ENCODE results near the gene RIIAD1.

The RIIAD1 gene

GRCh38 chr1:151693057-151693651 is 28.2 kb upstream of the RIIAD1 start:
- Histone ChIP-seq H3K27ac (ENCODE audit: low read depth, low read length) (no peak overlapping the region), H3K79me2 (ENCODE audit: control insufficient read depth, low read length) (no peaks in the 10 kb centered on the region), H3K4me2 (ENCODE audit: low read length) (no peak overlapping the region), H3K27me3 (ENCODE audit: control insufficient read depth, low read length) (no peaks in the 10 kb centered on the region), H3K9me2 (replicated peaks; ENCODE audit: control insufficient read depth, low read length) (no peaks in the 10 kb centered on the region), H3K9me3 (ENCODE audit: control insufficient read depth, insufficient read depth, low read length) (no peaks in the 10 kb centered on the region), H3K36me3 (ENCODE audit: control insufficient read depth, low read length) (peaks cover 14% of the 10 kb centered on the region), H3K4me3 (ENCODE audit: low read length) (no peak overlapping the region), H3K4me1 (ENCODE audit: control insufficient read depth, low read length) (no peaks in the 10 kb centered on the region), H4K20me1 (ENCODE audit: control insufficient read depth, insufficient read depth, low read depth, low read length) (no peaks in the 10 kb centered on the region), H3F3A (ENCODE audit: control insufficient read depth, insufficient read depth) (no peaks in the 10 kb centered on the region)
- TF ChIP-seq CTCF (IDR thresholded peaks at IDR 0.05; ENCODE audit: low read depth, low read length, poor library complexity, severe bottlenecking) = peak; percentile 53
- no peak for TF ChIP-seq EZH2phosphoT487 (IDR thresholded peaks at IDR 0.05; ENCODE audit: borderline replicate concordance, low read length)

- Histone ChIP-seq H3K4me3 (ENCODE audit: low read length) (no peak overlapping the region), H3K4me1 (ENCODE audit: control insufficient read depth, low read length) (no peaks in the 10 kb centered on the region), H3K9me3 (ENCODE audit: control insufficient read depth, insufficient read depth, low read length) (no peaks in the 10 kb centered on the region), H3F3A (ENCODE audit: control insufficient read depth, insufficient read depth) (no peaks in the 10 kb centered on the region), H3K79me2 (ENCODE audit: control insufficient read depth, low read length) (no peaks in the 10 kb centered on the region), H3K36me3 (ENCODE audit: control insufficient read depth, low read length) (0 out of 2 replicates have a peak, but pooled peaks cover 3% of the 10 kb centered on the region), H3K27ac (ENCODE audit: low read depth, low read length) (no peak overlapping the region), H3K27me3 (ENCODE audit: control insufficient read depth, low read length) (no peaks in the 10 kb centered on the region), H3K9me2 (replicated peaks; ENCODE audit: control insufficient read depth, low read length) (no peaks in the 10 kb centered on the region), H3K4me2 (ENCODE audit: low read length) (no peak overlapping the region), H4K20me1 (ENCODE audit: control insufficient read depth, insufficient read depth, low read depth, low read length) (no peaks in the 10 kb centered on the region)
- TF ChIP-seq EZH2phosphoT487 (IDR thresholded peaks at IDR 0.05; ENCODE audit: borderline replicate concordance, low read length) (no peak), CTCF (IDR thresholded peaks at IDR 0.05; ENCODE audit: low read depth, low read length, poor library complexity, severe bottlenecking) (no peak)
Measured at GRCh38 chr1:151701515-151701914, 19.8 kb upstream of the RIIAD1 start.

GRCh38 chr1:151702936-151703335 is 18.4 kb upstream of the RIIAD1 start:
- TF ChIP-seq EZH2phosphoT487 (IDR thresholded peaks at IDR 0.05; ENCODE audit: borderline replicate concordance, low read length) = no peak
- Histone ChIP-seq H3K36me3 (ENCODE audit: control insufficient read depth, low read length) (0 out of 2 replicates have a peak, but pooled peaks cover 3% of the 10 kb centered on the region), H3K4me2 (ENCODE audit: low read length) (no peak overlapping the region), H4K20me1 (ENCODE audit: control insufficient read depth, insufficient read depth, low read depth, low read length) (no peaks in the 10 kb centered on the region), H3F3A (ENCODE audit: control insufficient read depth, insufficient read depth) (no peaks in the 10 kb centered on the region), H3K4me3 (ENCODE audit: low read length) (no peak overlapping the region), H3K79me2 (ENCODE audit: control insufficient read depth, low read length) (no peaks in the 10 kb centered on the region), H3K27ac (ENCODE audit: low read depth, low read length) (no peak overlapping the region), H3K4me1 (ENCODE audit: control insufficient read depth, low read length) (no peaks in the 10 kb centered on the region), H3K27me3 (ENCODE audit: control insufficient read depth, low read length) (no peaks in the 10 kb centered on the region), H3K9me3 (ENCODE audit: control insufficient read depth, insufficient read depth, low read length) (no peaks in the 10 kb centered on the region), H3K9me2 (replicated peaks; ENCODE audit: control insufficient read depth, low read length) (no peaks in the 10 kb centered on the region)

- H3F3A ChIP-seq (ENCODE audit: control insufficient read depth, insufficient read depth) = no peaks in the 10 kb centered on the region
- H4K20me1 ChIP-seq (ENCODE audit: control insufficient read depth, insufficient read depth, low read depth, low read length) = no peaks in the 10 kb centered on the region
- H3K4me2 ChIP-seq (ENCODE audit: low read length) = no peak overlapping the region
- TF ChIP-seq EZH2phosphoT487 (IDR thresholded peaks at IDR 0.05; ENCODE audit: borderline replicate concordance, low read length) (no peak), CTCF (IDR thresholded peaks at IDR 0.05; ENCODE audit: low read depth, low read length, poor library complexity, severe bottlenecking) (no peak)
- H3K4me3 ChIP-seq (ENCODE audit: low read length) = no peak overlapping the region
- no peaks in the 10 kb centered on the region for H3K9me3 ChIP-seq (ENCODE audit: control insufficient read depth, insufficient read depth, low read length)
- H3K4me1 ChIP-seq (ENCODE audit: control insufficient read depth, low read length) = no peaks in the 10 kb centered on the region
- no peaks in the 10 kb centered on the region for H3K9me2 ChIP-seq (replicated peaks; ENCODE audit: control insufficient read depth, low read length)
- H3K79me2 ChIP-seq (ENCODE audit: control insufficient read depth, low read length) = no peaks in the 10 kb centered on the region
- H3K36me3 ChIP-seq (ENCODE audit: control insufficient read depth, low read length) = 0 out of 2 replicates have a peak, but pooled peaks cover 3% of the 10 kb centered on the region
- H3K27ac ChIP-seq (ENCODE audit: low read depth, low read length) = no peak overlapping the region
- no peaks in the 10 kb centered on the region for H3K27me3 ChIP-seq (ENCODE audit: control insufficient read depth, low read length)
Measured at GRCh38 chr1:151703813-151704212, 17.5 kb upstream of the RIIAD1 start.

Data from DOHH2 (cell line).